ENCODE measurements around the gene CCDC40. TPM values are rescaled to one million over a fixed set of nuclear protein-coding genes. Genes with fewer than 3 reads are reported as not detected.

Gene CCDC40
- polyA plus RNA-seq, 4 donors, result 10.2 to 15.7 (median 12.9) TPM

- DNase-seq (ENCODE audit: low read depth in 4 of 4, low spot score in 3 of 4), result no peak
These were observed 39.3 kb upstream of the CCDC40 start for GRCh38 chr17:79997011-79997660.

- no peak for DNase-seq (ENCODE audit: low read depth in 4 of 4, low spot score in 3 of 4)
These were observed 36.3 kb upstream of the CCDC40 start for GRCh38 chr17:80000136-80000535.

GRCh38 chr17:80000981-80001775 is 35.3 kb upstream of the CCDC40 start:
- no peak for DNase-seq (ENCODE audit: low read depth in 4 of 4, low spot score in 3 of 4)

- no peak for DNase-seq (ENCODE audit: low read depth in 4 of 4, low spot score in 3 of 4)
These were observed 34.3 kb upstream of the CCDC40 start for GRCh38 chr17:80002070-80002641.

GRCh38 chr17:80002690-80003490 is 33.6 kb upstream of the CCDC40 start:
- DNase-seq (ENCODE audit: low read depth in 4 of 4, low spot score in 3 of 4), result no peak

GRCh38 chr17:80003969-80004368 is 32.5 kb upstream of the CCDC40 start:
- no peak for DNase-seq (ENCODE audit: low read depth in 4 of 4, low spot score in 3 of 4)

DNA sequence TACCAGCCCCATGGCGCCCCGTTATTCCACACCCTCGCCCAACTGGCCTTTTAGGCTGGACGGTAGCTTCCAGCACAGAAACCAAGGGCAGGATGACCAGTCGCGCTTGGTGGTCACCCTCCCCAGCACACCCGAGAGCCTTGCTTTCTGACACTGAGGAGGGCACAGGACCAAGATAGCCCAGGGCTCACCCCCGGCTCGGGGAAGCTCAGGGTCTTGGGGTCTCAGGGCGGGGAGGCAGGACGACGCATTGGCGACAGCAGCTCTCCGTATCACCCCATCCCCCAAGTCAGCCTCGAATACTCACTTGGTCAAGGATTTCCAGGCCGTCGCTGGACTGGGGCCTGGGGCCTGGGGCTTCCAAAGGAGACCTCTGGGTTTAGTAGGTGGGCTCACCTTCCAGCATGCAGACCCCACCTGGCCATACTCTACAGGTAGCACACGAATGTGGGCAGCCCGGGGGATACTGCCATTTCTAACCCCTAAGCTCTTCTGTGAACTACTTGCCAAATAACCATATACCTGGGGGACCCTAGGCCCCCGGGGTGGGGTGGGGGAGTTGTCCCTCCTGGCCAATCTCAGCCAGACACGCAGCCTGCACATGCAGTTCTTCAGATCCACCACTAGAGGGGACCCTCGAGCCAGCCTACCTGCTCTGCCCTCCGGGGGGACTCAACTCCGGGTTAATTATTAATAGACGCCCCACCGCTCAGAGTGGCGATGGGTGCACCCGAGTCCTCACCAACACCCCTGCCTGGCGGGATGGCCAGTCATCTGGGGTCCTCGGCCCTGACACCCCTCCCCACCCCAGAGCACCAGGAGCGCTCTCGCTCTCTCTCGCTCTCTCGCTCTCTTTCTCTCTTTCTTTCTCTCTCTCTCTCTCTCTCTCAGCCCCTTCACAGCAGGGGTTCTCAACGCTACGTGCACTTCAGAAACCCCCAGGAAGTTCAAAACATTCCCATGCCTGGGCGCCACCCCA is 30.8 kb upstream of the CCDC40 start:
- DNase-seq (ENCODE audit: low read depth in 4 of 4, low spot score in 3 of 4), result no peak

DNA sequence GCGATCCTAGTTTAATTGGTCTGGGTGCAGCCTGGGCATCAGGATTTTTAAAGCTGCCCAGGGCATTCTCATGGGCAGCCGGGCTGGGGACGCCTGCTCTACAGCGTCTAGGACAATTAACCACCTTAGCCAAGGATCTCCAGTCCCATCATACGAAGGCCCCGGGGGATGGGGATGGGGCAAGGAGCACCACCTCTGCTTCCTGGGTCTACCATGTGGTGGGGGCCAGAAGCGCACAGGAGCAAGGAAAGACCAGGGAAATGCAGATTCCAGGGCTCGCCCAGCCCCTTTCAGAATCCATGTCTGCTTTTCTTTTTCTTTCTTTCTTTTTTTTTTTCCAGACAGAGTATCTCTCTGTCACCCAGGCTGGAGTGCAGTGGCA is 30.1 kb upstream of the CCDC40 start:
- no peak for DNase-seq (ENCODE audit: low read depth in 4 of 4, low spot score in 3 of 4)

DNA sequence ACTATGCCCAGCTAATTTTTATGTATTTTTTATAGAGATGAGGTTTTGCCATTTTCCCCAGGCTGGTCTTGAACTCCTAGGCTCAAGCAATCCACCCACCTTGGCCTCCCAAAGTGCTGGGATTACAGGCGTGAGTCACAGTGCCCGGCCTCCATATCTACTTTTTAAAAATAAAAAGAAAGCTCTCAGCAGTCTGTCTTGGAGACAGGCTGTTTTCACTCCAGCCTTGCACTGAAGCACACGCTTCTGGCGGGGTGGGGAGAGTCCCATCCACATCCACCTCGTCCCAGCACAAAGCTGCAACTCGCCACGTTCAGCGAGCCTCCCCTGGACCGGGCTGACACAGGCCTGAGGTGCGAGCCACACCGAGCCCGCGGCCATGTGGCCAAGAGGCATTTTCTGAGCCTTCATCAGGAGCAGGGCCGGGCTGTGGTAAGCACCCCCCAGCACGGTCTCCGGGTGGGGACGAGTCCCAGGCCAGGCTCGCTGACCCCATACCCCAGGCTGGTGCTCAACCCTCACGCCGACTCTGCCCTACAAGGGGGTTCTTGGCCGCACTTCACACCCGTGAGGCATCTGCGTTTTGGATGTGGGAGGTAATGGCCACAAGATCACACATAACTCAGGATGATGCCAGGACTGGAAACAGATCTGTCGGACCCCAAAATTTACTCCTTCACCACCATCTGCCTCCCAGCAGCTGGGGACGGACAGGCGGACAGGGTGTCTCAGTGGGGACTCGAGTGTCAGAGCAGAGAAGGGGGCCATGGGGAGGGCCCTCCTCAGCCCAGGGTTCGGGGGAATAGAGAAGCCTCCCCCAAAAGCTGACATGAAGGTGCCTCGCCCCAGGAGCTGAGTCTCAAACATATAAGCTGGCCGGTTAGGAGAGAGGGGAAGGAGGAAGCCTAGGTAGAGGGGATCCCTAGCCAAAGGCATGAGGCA is 29.4 kb upstream of the CCDC40 start:
- DNase-seq (ENCODE audit: low read depth in 4 of 4, low spot score in 3 of 4), result no peak

DNA sequence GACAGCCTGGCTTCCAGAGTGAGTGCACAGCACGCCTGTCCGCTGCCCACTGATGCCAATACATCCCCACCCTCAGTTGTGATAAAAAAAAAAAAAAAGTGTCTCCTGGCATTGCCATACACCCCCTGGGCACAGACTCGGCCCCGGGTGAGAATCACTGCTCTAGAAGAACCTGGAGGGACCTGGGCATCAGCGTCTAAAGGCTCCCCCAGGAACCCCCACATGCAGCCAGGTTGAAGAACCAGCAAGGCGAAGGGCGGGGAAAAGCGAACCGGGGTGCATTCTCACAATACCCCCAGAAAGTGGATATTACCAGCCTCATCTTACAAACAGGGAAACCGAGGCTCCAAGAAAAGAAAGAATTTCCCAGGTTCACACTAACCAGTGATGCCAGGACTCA is 28.5 kb upstream of the CCDC40 start:
- DNase-seq (ENCODE audit: low read depth in 4 of 4, low spot score in 3 of 4), result no peak

DNA sequence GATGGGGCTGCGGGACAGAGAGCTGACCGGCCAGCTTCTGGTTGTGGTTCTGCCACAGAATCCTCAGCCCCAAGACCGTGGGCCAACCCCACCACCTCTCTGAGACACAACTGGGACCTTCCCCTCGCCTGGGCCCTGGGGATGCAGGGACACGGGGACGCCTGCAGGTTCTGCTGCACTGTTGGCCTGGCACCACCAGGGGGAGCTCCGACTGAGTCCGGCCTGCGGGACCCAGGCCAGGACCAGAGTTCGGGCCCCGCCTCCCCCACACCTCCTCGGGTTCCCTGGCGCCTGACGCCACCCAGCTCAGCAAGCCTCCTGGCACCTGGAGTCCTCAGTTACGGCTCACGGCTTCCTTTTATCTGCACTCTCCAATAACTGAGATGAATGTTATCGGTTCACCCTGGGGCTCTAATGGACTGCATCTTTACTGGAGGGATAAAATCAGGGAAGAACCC is 28.0 kb upstream of the CCDC40 start:
- DNase-seq (ENCODE audit: low read depth in 4 of 4, low spot score in 3 of 4), result no peak

- DNase-seq (ENCODE audit: low read depth in 4 of 4, low spot score in 3 of 4), result no peak
These were observed 27.6 kb upstream of the CCDC40 start for GRCh38 chr17:80008848-80009247.

DNA sequence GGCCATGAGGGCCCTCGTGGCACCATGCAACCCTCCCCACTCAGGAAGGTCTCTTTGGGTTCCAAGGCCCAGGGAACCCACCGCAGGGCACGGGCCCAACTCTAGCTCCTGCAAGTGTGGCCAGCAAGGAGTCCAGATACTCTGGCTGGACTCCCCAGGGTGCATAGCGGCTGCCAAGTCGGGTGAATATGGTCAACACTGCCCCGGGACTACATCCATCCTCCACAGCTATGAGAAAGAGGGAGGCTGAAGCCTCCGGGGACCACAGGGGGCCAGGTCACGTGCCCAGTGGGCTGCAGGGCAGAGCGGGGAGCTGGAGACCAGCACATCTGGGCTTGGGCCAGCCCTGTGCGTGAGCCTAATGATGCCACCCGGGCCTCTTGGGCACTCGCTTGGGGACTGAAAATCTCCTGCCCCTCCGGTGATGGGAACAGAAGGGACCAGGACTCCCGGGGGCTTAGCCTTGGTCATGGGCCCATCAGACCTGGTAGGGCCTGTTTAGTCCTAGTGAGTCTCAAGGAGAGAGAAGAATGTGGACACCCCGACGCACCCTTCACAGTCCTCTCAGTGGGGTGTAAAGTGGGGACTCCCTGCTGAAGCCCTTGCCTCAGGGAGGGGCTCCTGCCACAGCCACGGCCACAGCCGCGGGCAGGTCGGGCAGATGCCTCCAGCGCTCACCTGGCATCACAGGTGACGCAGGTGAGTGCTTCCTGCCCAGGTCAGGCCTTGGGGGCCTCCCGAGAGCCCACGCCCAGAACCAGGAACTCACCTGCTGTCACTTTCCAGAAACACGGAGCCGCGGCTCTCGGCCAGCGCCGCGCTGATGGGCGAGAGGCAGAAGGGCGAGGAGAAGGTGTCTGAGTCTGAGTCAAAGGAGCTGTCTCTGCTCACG is 26.8 kb upstream of the CCDC40 start:
- no peak for DNase-seq (ENCODE audit: low read depth in 4 of 4, low spot score in 3 of 4)

DNA sequence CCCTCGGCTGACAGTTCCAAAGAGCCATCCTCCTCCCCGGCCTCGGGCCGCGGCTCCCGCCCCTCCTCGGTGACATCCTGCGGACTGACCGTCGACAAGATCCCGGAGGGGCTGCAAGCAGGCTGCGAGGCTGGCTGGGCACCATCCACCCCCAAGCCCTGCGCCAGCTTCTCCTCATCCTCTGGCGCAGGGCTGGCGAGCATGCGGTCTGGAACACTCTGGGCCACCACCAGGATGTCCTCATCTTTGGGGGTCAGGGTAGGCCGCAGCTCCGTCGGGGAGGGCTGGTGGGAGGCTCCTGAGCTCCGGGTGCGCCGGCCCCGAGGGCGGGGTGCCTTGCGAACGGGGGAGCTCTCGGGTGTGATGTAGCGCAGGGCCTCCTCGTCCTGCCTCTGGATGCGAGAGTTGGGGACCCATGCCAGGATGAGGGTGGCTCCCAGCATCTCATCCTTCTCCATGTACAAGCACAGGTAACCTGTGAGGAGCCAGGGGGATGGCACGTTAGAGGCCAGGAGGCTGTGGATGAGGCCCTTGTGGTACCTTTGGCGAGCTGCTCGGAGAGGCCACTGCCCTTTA is 26.1 kb upstream of the CCDC40 start:
- no peak for DNase-seq (ENCODE audit: low read depth in 4 of 4, low spot score in 3 of 4)

DNA sequence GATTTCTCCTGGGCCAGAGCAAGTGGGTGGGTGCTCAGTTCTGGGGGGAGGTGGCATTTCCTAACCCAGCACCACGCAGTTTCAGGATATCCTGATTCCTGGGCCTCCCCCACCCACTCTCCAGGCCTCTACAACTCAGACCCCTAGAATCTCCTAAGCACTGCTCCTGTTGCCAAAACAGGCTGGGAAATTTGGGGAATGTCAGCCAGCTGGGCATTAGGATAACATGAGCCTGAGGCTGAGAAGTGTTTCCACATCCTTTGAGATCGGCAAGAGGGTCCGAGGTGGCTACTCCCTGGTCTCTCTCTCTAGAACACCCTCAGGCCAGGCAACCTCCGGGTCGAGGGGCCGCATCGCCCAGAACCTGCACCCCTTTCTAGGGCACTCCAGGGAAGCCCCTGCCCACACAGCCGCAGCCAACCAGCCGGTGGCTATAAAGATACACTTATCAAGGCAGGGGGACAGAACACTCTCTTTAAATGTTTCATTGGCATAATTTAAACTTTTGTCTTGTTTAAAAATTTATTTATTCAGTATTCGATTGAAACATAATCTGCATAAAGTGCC is 24.4 kb upstream of the CCDC40 start:
- DNase-seq (ENCODE audit: low read depth in 4 of 4, low spot score in 3 of 4), result no peak

DNA sequence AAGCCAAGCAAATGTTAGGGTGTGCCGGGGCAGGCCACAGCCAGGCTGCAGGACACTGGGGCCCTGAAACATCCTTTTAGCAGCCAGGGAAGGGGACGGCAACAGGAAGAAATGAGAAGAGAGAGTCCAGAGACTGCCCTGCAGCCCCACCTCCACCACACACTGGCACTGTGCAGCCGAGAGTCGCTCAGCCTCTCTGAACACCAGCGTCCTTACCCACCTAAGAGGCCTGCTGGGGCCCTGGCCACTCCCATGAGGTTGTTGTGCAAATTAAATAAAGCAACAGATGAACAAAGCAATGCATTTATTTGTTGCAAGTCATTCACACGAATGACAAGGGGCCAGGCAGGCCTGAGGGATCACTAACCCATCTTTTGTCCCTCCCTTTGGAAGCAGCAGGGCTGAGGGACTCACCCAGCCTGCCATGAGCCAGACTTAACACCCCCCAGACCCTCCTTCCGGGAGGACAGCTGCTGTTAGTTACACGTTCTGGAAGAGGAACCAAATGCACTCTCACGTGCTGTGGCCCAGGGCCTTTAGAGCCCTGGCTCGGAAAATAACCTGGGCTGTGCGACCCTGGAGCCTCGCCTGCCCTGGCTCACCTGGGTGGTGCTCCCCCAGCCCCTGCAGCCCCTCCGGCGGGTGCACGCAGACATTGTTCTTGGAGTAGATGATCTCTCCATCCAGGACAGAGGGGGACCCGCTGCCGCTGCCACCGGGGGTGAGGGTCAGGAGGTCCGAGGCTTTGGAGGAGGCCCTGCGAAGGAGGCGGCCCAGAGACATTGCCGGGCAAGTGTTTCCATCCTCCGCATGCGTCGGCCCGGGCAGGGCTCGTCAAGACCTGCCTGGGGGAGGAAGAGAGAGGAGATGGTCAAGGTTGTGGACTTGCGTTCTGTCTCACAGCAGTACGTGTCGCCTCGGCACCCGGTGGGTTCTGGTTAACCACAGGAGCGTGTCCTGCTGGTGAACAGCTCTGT is 23.4 kb upstream of the CCDC40 start:
- no peak for DNase-seq (ENCODE audit: low read depth in 4 of 4, low spot score in 3 of 4)

All from right renal pelvis (tissue), 4 donors.